ENCODE results near the gene CSMD2.

GRCh38 chr1:33863779-33864178 is 301.3 kb downstream of the CSMD2 start, which contains the start of gene HMGB4:
- no peak for TF ChIP-seq ZNF512 (CRISPR knock-in tag; IDR thresholded peaks at IDR 0.05; ENCODE audit: borderline replicate concordance)
- no peak for TF ChIP-seq CTCF (IDR thresholded peaks at IDR 0.05)
- no peak for TF ChIP-seq TEAD1 (CRISPR knock-in tag; IDR thresholded peaks at IDR 0.05)
- no peak for TF ChIP-seq GABPB1 (CRISPR knock-in tag; IDR thresholded peaks at IDR 0.05)
- TF ChIP-seq RELA (CRISPR knock-in tag; IDR thresholded peaks at IDR 0.05; ENCODE audit: borderline replicate concordance) = no peak
- no peak for TF ChIP-seq ATF3 (CRISPR knock-in tag; conservative IDR thresholded peaks at IDR 0.05)
- no peak for TF ChIP-seq ATF2 (CRISPR knock-in tag; IDR thresholded peaks at IDR 0.05; ENCODE audit: borderline replicate concordance, low read depth)
- TF ChIP-seq NR2C2 (CRISPR knock-in tag; IDR thresholded peaks at IDR 0.05) = no peak
- no peak for TF ChIP-seq ZNF232 (CRISPR knock-in tag; IDR thresholded peaks at IDR 0.05)
- TF ChIP-seq JUN (CRISPR knock-in tag; IDR thresholded peaks at IDR 0.05) = no peak
- no peak for TF ChIP-seq ZNF317 (CRISPR knock-in tag; IDR thresholded peaks at IDR 0.05; ENCODE audit: borderline replicate concordance, low read depth)
- TF ChIP-seq CREB1 (CRISPR knock-in tag; IDR thresholded peaks at IDR 0.05) = no peak

All from WTC11 (cell line).